Measurements from ENCODE around the gene ANKRD39.

ANKRD39 gene

GRCh38 chr2:96866986-96867755 is 9.4 kb upstream of the ANKRD39 start:
- H3K36me3 ChIP-seq (ENCODE audit: insufficient read depth), result peaks cover 2% of the 10 kb centered on the region; the same call in 1 of the 2 replicates
- H3K27me3 ChIP-seq (ENCODE audit: insufficient read depth, low read depth), result no peaks in the 10 kb centered on the region
- peaks cover 5% of the 10 kb centered on the region; the same call in 1 of the 2 replicates for H3K79me2 ChIP-seq (ENCODE audit: insufficient read depth, low read depth)
- no peak overlapping the region for H3K4me3 ChIP-seq (IDR thresholded peaks at IDR 0.05; ENCODE audit: insufficient read depth, low read depth, low read length)
- peak overlapping the region; percentile 73 for H3K4me2 ChIP-seq
- no peaks in the 10 kb centered on the region for H4K20me1 ChIP-seq (ENCODE audit: insufficient read depth)
- no peak for TF ChIP-seq CTCF (conservative IDR thresholded peaks at IDR 0.05; ENCODE audit: low read depth, low read length)
- no peak overlapping the region; the same call in 1 of the 2 replicates for H3K9ac ChIP-seq
- H3K4me1 ChIP-seq (ENCODE audit: low read depth, poor library complexity, severe bottlenecking), result no peaks in the 10 kb centered on the region
- H3K27ac ChIP-seq, result peak overlapping the region; percentile 76
- no peak overlapping the region for H2AFZ ChIP-seq (ENCODE audit: low read depth)

- H3K27ac ChIP-seq, result no peak overlapping the region
- no peak overlapping the region for H2AFZ ChIP-seq (ENCODE audit: low read depth)
- no peaks in the 10 kb centered on the region for H3K4me1 ChIP-seq (ENCODE audit: low read depth, poor library complexity, severe bottlenecking)
- H4K20me1 ChIP-seq (ENCODE audit: insufficient read depth), result no peaks in the 10 kb centered on the region
- H3K27me3 ChIP-seq (ENCODE audit: insufficient read depth, low read depth), result no peaks in the 10 kb centered on the region
- H3K36me3 ChIP-seq (ENCODE audit: insufficient read depth), result peaks cover 2% of the 10 kb centered on the region; the same call in 1 of the 2 replicates
- H3K4me3 ChIP-seq (IDR thresholded peaks at IDR 0.05; ENCODE audit: insufficient read depth, low read depth, low read length), result no peak overlapping the region
- no peak for TF ChIP-seq CTCF (conservative IDR thresholded peaks at IDR 0.05; ENCODE audit: low read depth, low read length)
- H3K79me2 ChIP-seq (ENCODE audit: insufficient read depth, low read depth), result peaks cover 5% of the 10 kb centered on the region; the same call in 1 of the 2 replicates
- no peak overlapping the region for H3K4me2 ChIP-seq
- H3K9ac ChIP-seq, result no peak overlapping the region
Observed at GRCh38 chr2:96866586-96866985, 8.8 kb upstream of the ANKRD39 start.

GRCh38 chr2:96866149-96866548 is 8.3 kb upstream of the ANKRD39 start:
- TF ChIP-seq CTCF (conservative IDR thresholded peaks at IDR 0.05; ENCODE audit: low read depth, low read length), result no peak
- Histone ChIP-seq H3K79me2 (ENCODE audit: insufficient read depth, low read depth) (peaks cover 5% of the 10 kb centered on the region; the same call in 1 of the 2 replicates), H4K20me1 (ENCODE audit: insufficient read depth) (no peaks in the 10 kb centered on the region)

GRCh38 chr2:96865654-96866053 is 7.8 kb upstream of the ANKRD39 start:
- H3K36me3 ChIP-seq (ENCODE audit: insufficient read depth), result peaks cover 2% of the 10 kb centered on the region; the same call in 1 of the 2 replicates
- H3K79me2 ChIP-seq (ENCODE audit: insufficient read depth, low read depth), result peaks cover 5% of the 10 kb centered on the region; the same call in 1 of the 2 replicates
- H3K27me3 ChIP-seq (ENCODE audit: insufficient read depth, low read depth), result no peaks in the 10 kb centered on the region
- H3K4me2 ChIP-seq, result no peak overlapping the region
- H4K20me1 ChIP-seq (ENCODE audit: insufficient read depth), result no peaks in the 10 kb centered on the region
- TF ChIP-seq CTCF (conservative IDR thresholded peaks at IDR 0.05; ENCODE audit: low read depth, low read length), result no peak
- no peak overlapping the region for H3K9ac ChIP-seq
- H3K4me3 ChIP-seq (IDR thresholded peaks at IDR 0.05; ENCODE audit: insufficient read depth, low read depth, low read length), result no peak overlapping the region
- no peaks in the 10 kb centered on the region for H3K4me1 ChIP-seq (ENCODE audit: low read depth, poor library complexity, severe bottlenecking)
- H3K27ac ChIP-seq, result no peak overlapping the region
- no peak overlapping the region for H2AFZ ChIP-seq (ENCODE audit: low read depth)

More at GRCh38 chr2:96866149-96866548, 8.3 kb upstream of the ANKRD39 start:
- Histone ChIP-seq H3K4me3 (IDR thresholded peaks at IDR 0.05; ENCODE audit: insufficient read depth, low read depth, low read length) (no peak overlapping the region), H3K36me3 (ENCODE audit: insufficient read depth) (peaks cover 2% of the 10 kb centered on the region; the same call in 1 of the 2 replicates), H3K4me1 (ENCODE audit: low read depth, poor library complexity, severe bottlenecking) (no peaks in the 10 kb centered on the region), H3K9ac (no peak overlapping the region), H3K27me3 (ENCODE audit: insufficient read depth, low read depth) (no peaks in the 10 kb centered on the region), H3K27ac (no peak overlapping the region), H2AFZ (ENCODE audit: low read depth) (no peak overlapping the region), H3K4me2 (no peak overlapping the region)
